Activated B cell treated with CpG ODN at 0.5 μM for 24 hours (primary cell): ENCODE results near the gene TNP2. TPM values are rescaled to one million over a fixed set of nuclear protein-coding genes. Genes with fewer than 3 reads are reported as not detected.

Source experiments
- ATAC-seq: fragments of 200-7000 bp; cut with Tn5 transposase; one replicate; pipeline ENCODE4 v1.10.0; 2021; ENCODE audit warnings: low read depth, mild to moderate bottlenecking, moderate library complexity
- CTCF ChIA-PET: fragments of 350-600 bp; sonication (Branson Sonifier 250); formaldehyde crosslinking; loops from one replicate; lab custom pipeline; 2021; ENCODE audit warnings: antibody characterized with exemption; lab: Charles Lee
- POLR2A ChIA-PET: fragments of 350-600 bp; sonication (Branson Sonifier 250); formaldehyde crosslinking; loops from one replicate; lab custom pipeline; 2021; ENCODE audit warnings: antibody characterized with exemption; lab: Charles Lee
- DNase-seq: peaks from one replicate; pipeline ENCODE4 v3.0.0; 2022
- H3K27ac Mint-ChIP-seq: one replicate; pipeline ENCODE4 v1.8.0; 2020; ENCODE audit warnings: mixed read lengths
- H3K27me3 Mint-ChIP-seq: one replicate; pipeline ENCODE4 v1.8.0; 2021; ENCODE audit warnings: mixed read lengths
- H3K36me3 Mint-ChIP-seq: one replicate; pipeline ENCODE4 v1.8.0; 2021; ENCODE audit warnings: low read depth, mixed read lengths
- H3K4me1 Mint-ChIP-seq: one replicate; pipeline ENCODE4 v1.8.0; 2021; ENCODE audit warnings: mixed read lengths
- H3K4me3 Mint-ChIP-seq: one replicate; pipeline ENCODE4 v1.8.0; 2020; ENCODE audit warnings: mild to moderate bottlenecking, mixed read lengths
- H3K9me3 Mint-ChIP-seq: one replicate; pipeline ENCODE4 v1.8.0; 2020; ENCODE audit warnings: mixed read lengths
- intact Hi-C: fragments of 100-400 bp; cut with micrococcal nuclease; formaldehyde crosslinking; loops from one replicate; pipeline ENCODE4 v1.15.1; 2024
- total RNA-seq: library from RNA; stranded (reverse); gene quantifications from 2 replicates; pipeline ENCODE4 v1.2.3, GENCODE V29; 2022
- TF ChIP-seq, protein P1 (sequence below): fragments of 200-600 bp; IDR thresholded peaks from one replicate; pipeline ENCODE4 v1.8.0; 2022; ENCODE audit warnings: antibody characterized with exemption, mild to moderate bottlenecking

TNP2 gene
- total RNA-seq, 1 donor from 2014 or later, result not detected

DNA sequence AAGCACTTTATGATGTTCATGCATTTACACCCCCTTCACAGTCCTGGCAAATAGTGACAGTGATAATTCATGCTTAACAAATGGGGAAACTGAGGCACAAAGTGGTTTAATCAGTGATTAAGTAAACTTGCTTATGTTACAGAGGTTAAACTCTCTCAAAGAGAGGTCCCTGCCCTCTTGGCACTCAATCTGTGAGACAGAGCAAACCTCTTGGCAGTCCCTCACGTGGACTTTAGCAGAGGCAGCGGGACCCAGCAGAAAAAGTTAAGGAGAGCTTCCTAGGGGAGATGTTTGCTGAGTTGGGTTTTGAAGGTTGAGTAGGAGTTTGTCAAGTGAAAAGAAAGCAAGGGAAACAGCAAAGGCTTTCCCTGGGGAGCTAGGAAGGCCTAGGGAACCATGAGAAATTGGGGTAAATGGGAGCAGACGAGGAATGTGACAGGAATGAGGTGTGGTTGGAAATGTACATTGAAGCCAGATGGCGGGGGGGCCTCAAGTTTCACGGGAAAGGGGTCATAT is 23.8 kb downstream of the TNP2 start:
- no peak overlapping the region for H3K27ac Mint-ChIP-seq
- H3K4me3 Mint-ChIP-seq, result no peak overlapping the region
- ATAC-seq (no peak), DNase-seq (no peak)
- TF ChIP-seq, protein P1, sequence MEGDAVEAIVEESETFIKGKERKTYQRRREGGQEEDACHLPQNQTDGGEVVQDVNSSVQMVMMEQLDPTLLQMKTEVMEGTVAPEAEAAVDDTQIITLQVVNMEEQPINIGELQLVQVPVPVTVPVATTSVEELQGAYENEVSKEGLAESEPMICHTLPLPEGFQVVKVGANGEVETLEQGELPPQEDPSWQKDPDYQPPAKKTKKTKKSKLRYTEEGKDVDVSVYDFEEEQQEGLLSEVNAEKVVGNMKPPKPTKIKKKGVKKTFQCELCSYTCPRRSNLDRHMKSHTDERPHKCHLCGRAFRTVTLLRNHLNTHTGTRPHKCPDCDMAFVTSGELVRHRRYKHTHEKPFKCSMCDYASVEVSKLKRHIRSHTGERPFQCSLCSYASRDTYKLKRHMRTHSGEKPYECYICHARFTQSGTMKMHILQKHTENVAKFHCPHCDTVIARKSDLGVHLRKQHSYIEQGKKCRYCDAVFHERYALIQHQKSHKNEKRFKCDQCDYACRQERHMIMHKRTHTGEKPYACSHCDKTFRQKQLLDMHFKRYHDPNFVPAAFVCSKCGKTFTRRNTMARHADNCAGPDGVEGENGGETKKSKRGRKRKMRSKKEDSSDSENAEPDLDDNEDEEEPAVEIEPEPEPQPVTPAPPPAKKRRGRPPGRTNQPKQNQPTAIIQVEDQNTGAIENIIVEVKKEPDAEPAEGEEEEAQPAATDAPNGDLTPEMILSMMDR, result no peak
- intact Hi-C loops, result no loop called here
- CTCF ChIA-PET, result interaction anchor here (1.0 kb wide), 1 partner anchor 109 kb away, joined by 3 read pairs; no protein-coding TSS in a partner anchor
- POLR2A ChIA-PET, result interaction anchor here (0.6 to 2.0 kb wide), 5 partner anchors 9 to 111 kb away, joined by 3 to 10 read pairs (median 6); partner anchors contain the start of gene SOCS1
- H3K27me3 Mint-ChIP-seq, result no peaks in the 10 kb centered on the region
- no peaks in the 10 kb centered on the region for H3K9me3 Mint-ChIP-seq
- H3K4me1 Mint-ChIP-seq, result peaks cover 18% of the 10 kb centered on the region
- peaks cover 3% of the 10 kb centered on the region for H3K36me3 Mint-ChIP-seq

DNA sequence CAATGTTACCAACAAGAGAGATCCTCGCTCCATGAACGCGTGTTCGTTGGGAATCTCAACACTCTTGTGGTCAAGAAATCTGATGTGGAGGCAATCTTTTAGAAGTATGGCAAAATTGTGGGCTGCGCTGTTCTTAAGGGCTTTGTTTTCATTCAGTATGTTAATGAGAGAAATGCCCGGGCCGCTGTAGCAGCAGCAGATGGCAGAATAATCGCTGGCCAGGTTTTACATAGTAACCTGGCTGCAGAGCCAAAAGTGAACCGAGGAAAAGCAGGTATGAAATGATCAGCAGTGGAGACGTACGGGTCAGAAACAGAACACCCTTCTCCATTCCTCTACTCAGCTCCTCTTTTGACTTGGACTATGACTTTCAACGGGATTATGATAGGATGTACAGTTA is 26.5 kb downstream of the TNP2 start:
- CTCF ChIA-PET, result interaction anchor here (1.1 kb wide), 1 partner anchor 10 kb away, joined by 4 read pairs; no protein-coding TSS in a partner anchor
- ATAC-seq (no peak), DNase-seq (no peak)
- Mint-ChIP-seq H3K27me3 (no peaks in the 10 kb centered on the region), H3K9me3 (no peaks in the 10 kb centered on the region), H3K27ac (no peak overlapping the region), H3K4me3 (no peak overlapping the region), H3K36me3 (no peaks in the 10 kb centered on the region), H3K4me1 (peaks cover 4% of the 10 kb centered on the region)
- intact Hi-C loops, result no loop called here
- TF ChIP-seq, protein P1, result no peak
- POLR2A ChIA-PET, result interaction anchor here (0.6 to 2.1 kb wide), 3 partner anchors 9 to 273 kb away, joined by 4 to 6 read pairs (median 4); no protein-coding TSS in a partner anchor

DNA sequence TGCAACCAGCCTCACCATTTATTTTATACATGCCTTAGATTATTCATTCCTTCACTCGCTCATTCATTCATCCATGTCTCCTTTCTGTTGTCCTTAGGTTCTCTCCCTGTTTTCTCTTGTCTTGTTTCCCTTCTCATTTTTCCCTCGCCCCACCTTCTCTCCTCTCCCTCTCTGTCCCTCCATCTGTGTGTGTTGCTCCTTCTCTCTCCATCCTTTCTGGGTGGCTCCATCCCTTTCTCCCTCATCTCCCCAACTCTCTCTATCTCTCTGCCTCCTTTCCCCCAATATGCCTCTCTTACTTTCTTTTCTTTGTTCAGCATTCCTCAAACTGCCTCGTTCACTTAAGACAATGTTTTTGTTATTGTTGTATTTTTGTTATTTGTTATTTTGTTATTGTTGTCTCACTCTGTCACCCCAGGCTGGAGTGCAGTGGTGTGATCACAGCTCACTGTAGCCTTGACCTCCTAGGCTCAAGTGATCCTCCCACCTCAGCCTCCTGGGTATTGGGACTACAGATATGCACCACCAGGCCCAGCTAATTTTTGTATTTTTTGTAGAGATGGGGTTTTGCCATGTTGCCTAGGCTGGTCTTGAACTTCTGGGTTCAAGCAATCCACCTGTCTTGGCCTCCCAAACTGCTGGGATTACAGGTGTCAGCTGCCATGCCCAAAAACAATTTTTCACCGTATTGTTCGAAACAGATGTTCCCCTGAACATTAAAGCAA is 27.5 kb downstream of the TNP2 start:
- DNase-seq (no peak), ATAC-seq (no peak)
- TF ChIP-seq, protein P1, result no peak
- H3K9me3 Mint-ChIP-seq, result no peaks in the 10 kb centered on the region
- POLR2A ChIA-PET, result interaction anchor here (1.1 to 2.1 kb wide), 3 partner anchors 8 to 17 kb away, joined by 4 to 6 read pairs (median 5); partner anchors contain the start of gene SOCS1
- no peak overlapping the region for H3K4me3 Mint-ChIP-seq
- CTCF ChIA-PET, result no interaction called here
- H3K4me1 Mint-ChIP-seq, result peaks cover 4% of the 10 kb centered on the region
- no peaks in the 10 kb centered on the region for H3K27me3 Mint-ChIP-seq
- no peaks in the 10 kb centered on the region for H3K36me3 Mint-ChIP-seq
- intact Hi-C loops, result no loop called here
- no peak overlapping the region for H3K27ac Mint-ChIP-seq

DNA sequence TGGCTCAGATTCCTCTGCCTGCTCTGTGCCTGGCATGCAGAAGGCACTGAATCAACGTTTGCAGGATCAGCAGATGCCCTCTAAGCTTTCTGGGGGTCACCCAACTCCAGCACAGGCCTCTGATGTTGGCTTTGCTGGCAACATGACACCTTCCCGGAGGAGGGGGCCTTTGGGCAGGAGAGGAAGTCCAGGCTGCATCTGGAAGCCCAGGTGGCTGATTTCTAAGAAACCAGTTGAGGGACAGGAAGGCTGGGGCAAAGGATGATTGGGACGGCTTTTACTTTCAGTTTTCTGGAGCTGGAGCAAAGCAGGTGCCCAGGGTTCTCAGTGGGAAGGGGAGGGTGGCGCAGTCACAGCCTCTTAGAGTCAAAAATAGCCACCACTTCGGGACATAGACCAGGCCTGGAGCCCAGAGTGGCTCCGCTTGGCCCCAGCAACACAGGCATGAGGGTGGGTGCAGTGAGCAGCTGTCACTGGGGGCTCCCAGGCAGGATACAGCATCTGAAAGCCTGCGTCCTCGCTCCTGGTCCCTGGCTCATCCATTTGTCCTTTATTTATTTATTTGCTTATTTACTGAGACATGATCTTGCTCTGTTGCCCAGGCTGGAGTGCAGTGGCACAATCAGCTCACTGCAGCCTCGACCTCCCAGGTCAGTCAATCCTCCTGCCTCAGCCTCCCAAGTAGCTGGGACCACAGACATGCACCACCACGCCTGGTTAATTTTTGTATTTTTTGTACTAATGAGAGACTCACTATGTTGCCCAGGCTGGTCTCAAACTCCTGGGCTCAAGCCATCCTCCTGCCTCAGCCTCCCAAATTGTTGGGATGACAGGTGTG is 28.3 kb downstream of the TNP2 start:
- ATAC-seq (no peak), DNase-seq (no peak)
- Mint-ChIP-seq H3K9me3 (no peaks in the 10 kb centered on the region), H3K4me3 (no peak overlapping the region), H3K36me3 (no peaks in the 10 kb centered on the region), H3K27me3 (no peaks in the 10 kb centered on the region), H3K4me1 (peaks cover 4% of the 10 kb centered on the region), H3K27ac (no peak overlapping the region)
- TF ChIP-seq, protein P1, result no peak
- CTCF ChIA-PET, result no interaction called here
- intact Hi-C loops, result no loop called here
- POLR2A ChIA-PET, result interaction anchor here (0.6 to 1.9 kb wide), 3 partner anchors 14 to 16 kb away, joined by 4 to 9 read pairs (median 5); partner anchors contain the start of gene SOCS1
